Measurements from ENCODE around the gene HMX1.

Gene HMX1

GRCh38 chr4:8871417-8872401 lies at the start of gene HMX1:
Gene HMX1, minus strand, starts transcription at chr4:8871839. Its CDS starts 225 bp downstream, at chr4:8871614.
- DNase-seq (ENCODE audit: low read depth in 2 of 2), result no peak

- no peak for DNase-seq (ENCODE audit: low read depth in 2 of 2)
These were observed 49.3 kb upstream of the HMX1 start for GRCh38 chr4:8920969-8921368.

GRCh38 chr4:8920289-8920965 lies 48.8 kb upstream of the HMX1 start:
- DNase-seq (ENCODE audit: low read depth in 2 of 2), result no peak

GRCh38 chr4:8919651-8920288 lies 48.1 kb upstream of the HMX1 start:
- no peak for DNase-seq (ENCODE audit: low read depth in 2 of 2)

- DNase-seq (ENCODE audit: low read depth in 2 of 2), result no peak
These were observed 46.5 kb upstream of the HMX1 start for GRCh38 chr4:8917868-8918783.

- no peak for DNase-seq (ENCODE audit: low read depth in 2 of 2)
These were observed 45.7 kb upstream of the HMX1 start for GRCh38 chr4:8917321-8917811.

- DNase-seq (ENCODE audit: low read depth in 2 of 2), result no peak
These were observed 45.3 kb upstream of the HMX1 start for GRCh38 chr4:8916906-8917305.

- no peak for DNase-seq (ENCODE audit: low read depth in 2 of 2)
These were observed 44.8 kb upstream of the HMX1 start for GRCh38 chr4:8916351-8916885.

- no peak for DNase-seq (ENCODE audit: low read depth in 2 of 2)
These were observed 43.9 kb upstream of the HMX1 start for GRCh38 chr4:8915201-8916200.

- no peak for DNase-seq (ENCODE audit: low read depth in 2 of 2)
These were observed 43.0 kb upstream of the HMX1 start for GRCh38 chr4:8914461-8915171.

GRCh38 chr4:8913858-8914460 lies 42.3 kb upstream of the HMX1 start:
- no peak for DNase-seq (ENCODE audit: low read depth in 2 of 2)

- no peak for DNase-seq (ENCODE audit: low read depth in 2 of 2)
These were observed 41.6 kb upstream of the HMX1 start for GRCh38 chr4:8913121-8913857.

GRCh38 chr4:8912506-8912905 lies 40.9 kb upstream of the HMX1 start:
- no peak for DNase-seq (ENCODE audit: low read depth in 2 of 2)

- DNase-seq (ENCODE audit: low read depth in 2 of 2), result no peak
These were observed 40.4 kb upstream of the HMX1 start for GRCh38 chr4:8912089-8912455.

GRCh38 chr4:8911316-8912088 lies 39.9 kb upstream of the HMX1 start:
- DNase-seq (ENCODE audit: low read depth in 2 of 2), result no peak

GRCh38 chr4:8910822-8911315 lies 39.2 kb upstream of the HMX1 start:
- no peak for DNase-seq (ENCODE audit: low read depth in 2 of 2)
